Hypothalamus (tissue), 51 donors: ENCODE measurements around the gene CRYBB1.

Experiments used
- DNase-seq, 51 donors: peaks; one replicate each; lab custom pipeline; 2025; lab: John Stamatoyannopoulos, UW

CRYBB1 gene

GRCh38 chr22:26617271-26618199, at the start of gene CRYBB1:
Gene CRYBB1, minus strand, starts transcription at chr22:26618027. Its CDS starts 1,708 bp downstream, at chr22:26616319.
- peak in 10 of 51 donors; percentile 2 to 18 (median 10) for DNase-seq

GRCh38 chr22:26667140-26667539, 49.3 kb upstream of the CRYBB1 start:
- DNase-seq = no peak

GRCh38 chr22:26665813-26666231, 48.0 kb upstream of the CRYBB1 start:
- no peak for DNase-seq

GRCh38 chr22:26663374-26663923, 45.6 kb upstream of the CRYBB1 start:
- no peak for DNase-seq

GRCh38 chr22:26662160-26662559, 44.3 kb upstream of the CRYBB1 start:
- no peak for DNase-seq

- DNase-seq = peak in 3 of 51 donors; percentile 8 to 59 (median 30)
Measured at GRCh38 chr22:26660961-26661578, 43.2 kb upstream of the CRYBB1 start.

GRCh38 chr22:26660356-26660755, 42.5 kb upstream of the CRYBB1 start:
- DNase-seq = no peak

GRCh38 chr22:26658671-26659478, 41.0 kb upstream of the CRYBB1 start:
- DNase-seq = peak in 32 of 51 donors; percentile 8 to 82 (median 43)

- no peak for DNase-seq
Measured at GRCh38 chr22:26658161-26658560, 40.3 kb upstream of the CRYBB1 start.

GRCh38 chr22:26656891-26657851, 39.3 kb upstream of the CRYBB1 start, which contains the start of gene MIAT:
Gene MIAT, plus strand, starts transcription at chr22:26657588.
- peak in 32 of 51 donors; percentile 20 to 79 (median 50) for DNase-seq

- no peak for DNase-seq
Measured at GRCh38 chr22:26651815-26652214, 34.0 kb upstream of the CRYBB1 start.

GRCh38 chr22:26650722-26651421, 33.0 kb upstream of the CRYBB1 start:
- no peak for DNase-seq

GRCh38 chr22:26648528-26649388, 30.9 kb upstream of the CRYBB1 start:
- peak in 1 of 51 donors; percentile 22 for DNase-seq

- peak in 4 of 51 donors; percentile 8 to 50 (median 33) for DNase-seq
Measured at GRCh38 chr22:26648011-26648497, 30.2 kb upstream of the CRYBB1 start.

- no peak for DNase-seq
Measured at GRCh38 chr22:26646158-26646557, 28.3 kb upstream of the CRYBB1 start.

GRCh38 chr22:26643418-26644100, 25.7 kb upstream of the CRYBB1 start:
- DNase-seq = no peak
